Omental fat pad (tissue), 4 donors: ENCODE measurements around the gene BIN1. TPM values are rescaled to one million over a fixed set of nuclear protein-coding genes. Genes with fewer than 3 reads are reported as not detected.

Experiments used
- ATAC-seq: fragments of 150-250 bp; one replicate; pipeline ENCODE4 v1.9.1; 2016; ENCODE audit warnings: mild to moderate bottlenecking, moderate library complexity; ENCODE audit not compliant: low FRiP score
- DNase-seq: peaks from one replicate; pipeline ENCODE4 v3.0.0-alpha.2; 2019; ENCODE audit warnings: low spot score
- total RNA-seq, 4 donors: library from RNA; depleted of rRNA; stranded (reverse); fragments of >200 nt; gene quantifications; one replicate each; pipeline ENCODE4 v1.1.0, GENCODE V29; 2016
- TF ChIP-seq, protein P1 (sequence below), 3 donors: fragments of 450-650 bp; IDR thresholded peaks; one replicate each; pipeline ENCODE4 v1.5.1; 2016 to 2017; ENCODE audit warnings: antibody characterized with exemption in 3 of 3, mild to moderate bottlenecking in 3 of 3, moderate library complexity in 2 of 3

The BIN1 gene
- total RNA-seq, 4 donors from 2014 or later, result 64.2 to 78.5 (median 73.2) TPM

DNA sequence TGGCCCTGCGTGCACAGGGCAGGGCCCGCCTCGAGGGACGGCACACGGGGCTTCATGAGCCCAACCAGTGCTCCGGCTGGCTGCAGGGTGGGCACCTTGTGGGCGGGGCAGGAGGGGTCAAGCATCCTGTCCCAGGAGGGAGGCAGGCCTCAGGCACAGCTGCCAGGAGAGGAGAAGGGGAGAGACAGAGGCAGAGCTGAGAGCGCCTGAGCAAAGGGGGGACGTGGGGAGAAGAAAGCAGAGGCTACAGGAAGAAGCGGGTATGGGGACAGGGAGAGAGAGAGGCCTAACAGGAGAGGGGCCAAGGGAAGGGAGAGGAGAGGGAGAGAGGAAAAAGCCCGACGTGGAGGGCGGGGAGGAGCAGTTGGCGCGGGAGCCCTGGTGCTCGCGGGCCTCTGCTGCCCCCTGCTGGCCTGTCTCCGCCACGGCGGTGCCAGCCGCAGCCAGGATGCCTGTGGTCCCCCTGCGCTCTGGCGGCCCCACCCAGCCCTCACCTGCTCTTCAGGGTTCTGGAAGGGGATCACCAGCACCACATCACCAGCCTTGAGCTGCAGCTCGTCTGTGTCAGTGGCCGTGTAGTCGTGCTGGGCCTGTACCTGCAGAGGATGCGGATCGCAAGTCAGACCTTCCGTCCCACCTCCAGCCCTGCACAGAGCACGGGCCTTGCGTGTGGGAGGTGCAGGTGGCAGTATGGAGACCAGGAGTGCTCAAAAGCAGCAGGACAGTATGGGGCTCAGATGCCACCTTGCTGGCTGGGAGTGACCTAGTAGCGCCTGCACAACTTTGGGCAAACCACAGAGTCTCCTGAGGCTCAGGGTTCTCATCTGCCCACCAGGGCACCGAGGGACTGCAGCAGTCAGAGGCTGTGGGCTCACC is 56.8 kb downstream of the BIN1 start:
- no peak for DNase-seq
- TF ChIP-seq, protein P1, sequence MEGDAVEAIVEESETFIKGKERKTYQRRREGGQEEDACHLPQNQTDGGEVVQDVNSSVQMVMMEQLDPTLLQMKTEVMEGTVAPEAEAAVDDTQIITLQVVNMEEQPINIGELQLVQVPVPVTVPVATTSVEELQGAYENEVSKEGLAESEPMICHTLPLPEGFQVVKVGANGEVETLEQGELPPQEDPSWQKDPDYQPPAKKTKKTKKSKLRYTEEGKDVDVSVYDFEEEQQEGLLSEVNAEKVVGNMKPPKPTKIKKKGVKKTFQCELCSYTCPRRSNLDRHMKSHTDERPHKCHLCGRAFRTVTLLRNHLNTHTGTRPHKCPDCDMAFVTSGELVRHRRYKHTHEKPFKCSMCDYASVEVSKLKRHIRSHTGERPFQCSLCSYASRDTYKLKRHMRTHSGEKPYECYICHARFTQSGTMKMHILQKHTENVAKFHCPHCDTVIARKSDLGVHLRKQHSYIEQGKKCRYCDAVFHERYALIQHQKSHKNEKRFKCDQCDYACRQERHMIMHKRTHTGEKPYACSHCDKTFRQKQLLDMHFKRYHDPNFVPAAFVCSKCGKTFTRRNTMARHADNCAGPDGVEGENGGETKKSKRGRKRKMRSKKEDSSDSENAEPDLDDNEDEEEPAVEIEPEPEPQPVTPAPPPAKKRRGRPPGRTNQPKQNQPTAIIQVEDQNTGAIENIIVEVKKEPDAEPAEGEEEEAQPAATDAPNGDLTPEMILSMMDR (IDR thresholded peaks at IDR 0.05), result peak in 2 of 3 donors; percentile 28 to 53
- ATAC-seq, result peak; percentile 38

DNA sequence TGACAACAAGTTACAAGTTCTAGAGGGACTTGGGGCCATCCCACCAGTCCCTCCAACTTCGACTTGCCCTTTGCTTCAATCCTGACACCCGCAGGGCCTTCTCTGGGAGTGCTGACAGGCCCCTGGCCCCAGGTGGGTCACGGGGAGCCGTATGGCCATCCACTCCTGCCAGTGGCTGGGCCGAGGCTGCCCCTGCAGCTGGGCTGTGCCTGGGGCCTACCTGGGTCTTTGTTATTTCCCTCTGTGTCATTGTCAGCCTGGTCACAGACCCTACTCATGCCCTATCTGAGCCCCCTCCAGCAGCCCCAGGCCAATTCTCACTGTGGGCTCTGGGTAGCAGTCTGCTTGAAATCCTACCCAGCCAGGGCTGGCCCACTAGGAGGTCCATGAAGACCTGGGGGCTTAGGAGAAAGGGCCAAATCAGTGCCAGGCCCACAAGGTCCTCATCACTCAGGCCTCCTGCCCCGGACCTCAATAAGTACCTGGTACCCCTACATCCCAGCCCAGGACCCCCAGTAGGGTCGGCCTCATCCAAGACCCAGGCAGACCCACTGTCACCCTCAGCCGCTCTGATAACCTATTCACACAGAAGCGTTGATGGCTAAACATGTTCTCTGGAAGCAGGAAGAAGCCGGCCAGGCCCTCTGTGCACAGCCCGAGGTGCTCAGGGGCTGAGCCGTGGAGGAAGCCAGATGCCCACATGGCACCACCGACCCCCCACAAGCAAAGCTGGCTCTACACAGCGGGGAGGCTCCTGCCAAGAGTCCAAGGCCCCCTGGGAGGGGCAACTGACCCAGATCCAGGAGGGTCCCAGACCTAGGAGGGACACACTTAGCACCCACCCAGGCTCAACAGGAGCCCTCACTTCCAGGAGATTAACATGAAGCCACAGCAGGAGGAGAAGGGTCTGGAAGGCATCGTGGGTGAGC is 57.7 kb downstream of the BIN1 start:
- DNase-seq, result no peak
- TF ChIP-seq, protein P1 (IDR thresholded peaks at IDR 0.05), result no peak
- ATAC-seq, result no peak

DNA sequence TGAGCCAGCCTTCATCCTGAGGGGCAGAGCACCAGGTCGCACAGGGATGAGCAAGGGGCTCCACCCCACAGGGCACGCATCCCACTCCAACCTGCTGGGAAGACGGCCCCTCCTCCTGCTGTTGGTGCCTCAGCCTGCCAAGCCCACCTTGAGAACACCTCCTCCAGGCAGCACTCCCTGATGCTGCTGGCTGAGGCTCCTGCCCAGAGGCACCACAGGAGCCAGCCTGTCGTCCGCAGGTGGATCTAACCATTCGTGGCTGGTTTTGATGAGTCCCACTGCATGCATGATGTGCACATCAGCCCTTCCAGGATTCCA is 58.4 kb downstream of the BIN1 start:
- ATAC-seq, result no peak
- TF ChIP-seq, protein P1 (IDR thresholded peaks at IDR 0.05), result no peak
- no peak for DNase-seq

DNA sequence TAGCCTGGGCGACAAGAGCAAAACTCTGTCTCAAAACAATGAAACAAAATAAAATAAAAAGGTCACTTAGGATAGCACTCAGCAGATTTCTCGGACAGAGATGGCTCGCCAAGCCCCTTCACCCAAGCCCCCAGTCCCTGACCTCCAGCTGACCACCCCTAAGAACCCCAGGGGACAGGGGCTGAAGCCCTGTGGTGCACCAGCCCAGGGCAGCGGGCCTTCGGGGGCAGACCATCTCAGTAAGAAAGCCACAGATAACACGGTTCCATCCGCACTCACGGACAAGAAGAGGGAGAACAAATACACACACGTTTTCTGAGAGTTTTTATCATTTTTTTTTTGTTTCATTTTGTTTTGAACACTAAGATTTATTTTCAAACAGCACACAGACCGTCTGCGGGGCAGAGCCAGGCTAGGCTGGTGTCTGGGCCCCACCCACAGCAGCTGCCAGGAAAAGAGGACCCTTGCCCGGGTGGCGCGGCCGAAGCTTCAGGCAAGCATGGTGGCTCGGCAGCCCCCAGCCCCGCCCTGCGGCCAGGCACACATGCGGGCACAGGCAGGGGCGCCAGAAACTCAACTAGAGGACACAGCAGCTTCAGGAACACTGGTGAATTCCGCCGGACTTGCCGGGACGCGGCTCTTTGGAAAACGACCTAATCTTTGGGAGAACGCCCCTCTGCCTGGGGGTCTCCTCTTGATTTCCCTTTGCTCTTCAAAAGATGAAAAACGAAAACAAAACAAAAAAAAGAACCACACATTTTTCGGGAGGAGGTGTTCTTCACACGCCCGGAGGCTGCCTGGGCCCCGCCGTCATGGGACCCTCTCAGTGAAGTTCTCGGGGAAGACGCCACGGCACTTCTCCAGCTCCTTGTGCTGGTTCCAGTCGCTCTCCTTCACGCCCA is 59.0 kb downstream of the BIN1 start:
- DNase-seq (no peak), ATAC-seq (no peak)
- TF ChIP-seq, protein P1 (IDR thresholded peaks at IDR 0.05), result no peak

DNA sequence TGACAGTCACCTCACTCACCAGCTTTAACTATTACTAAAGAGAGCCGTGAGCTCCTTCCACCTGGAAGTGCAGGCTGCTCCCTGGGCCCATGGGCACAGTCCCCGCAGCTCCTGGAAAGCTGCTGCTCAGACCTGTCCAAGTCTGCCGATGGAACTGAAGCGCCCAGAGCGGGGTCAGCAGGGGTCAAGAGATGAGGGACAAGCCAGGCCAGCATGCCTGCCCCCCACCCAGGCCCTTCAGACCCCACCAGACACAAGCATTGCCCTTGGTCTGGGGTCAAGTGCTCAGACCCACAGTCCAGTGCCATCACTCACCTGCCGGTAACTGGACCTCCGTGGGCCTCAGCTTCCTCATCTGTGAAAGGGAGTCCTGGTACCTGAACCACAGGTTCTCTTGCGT is 59.9 kb downstream of the BIN1 start:
- DNase-seq (no peak), ATAC-seq (no peak)
- TF ChIP-seq, protein P1 (IDR thresholded peaks at IDR 0.05), result no peak

DNA sequence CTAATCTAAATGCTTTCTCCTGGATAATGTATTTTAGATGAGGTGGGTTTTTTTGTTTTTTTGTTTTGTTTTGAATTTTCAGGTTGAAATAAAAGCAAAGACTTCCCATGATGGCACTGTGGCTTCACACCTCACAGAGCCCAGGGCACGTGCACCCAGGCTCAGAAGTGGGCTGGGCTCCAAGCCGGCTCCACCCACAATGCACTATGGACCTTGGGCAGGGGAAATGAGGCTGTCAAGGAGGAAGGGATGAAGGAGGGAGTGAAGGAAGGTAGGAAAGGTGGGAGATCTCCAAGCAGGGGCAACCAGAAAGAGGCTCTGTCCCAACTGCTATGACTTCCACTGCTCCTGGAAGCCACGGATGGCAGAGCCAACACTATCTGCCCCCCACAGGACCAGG is 60.4 kb downstream of the BIN1 start:
- ATAC-seq, result no peak
- TF ChIP-seq, protein P1 (IDR thresholded peaks at IDR 0.05), result no peak
- no peak for DNase-seq
